Measurements from ENCODE around the gene BAX. TPM values are rescaled to one million over a fixed set of nuclear protein-coding genes. Genes with fewer than 3 reads are reported as not detected.
"Not testable (repeated sequence)": the region's sequence is repeated elsewhere in the genome, so short reads cannot be mapped to it uniquely, and the experiment has no call there.

The BAX gene
- total RNA-seq, 1 experiment from 2014 or later: 177 TPM

GRCh38 chr19:48926909-48927308 lies 27.8 kb upstream of the BAX start:
- in situ Hi-C loops (cut with HindIII; ENCODE audit: low sequenced_read_pairs): no loop called here
- peak; percentile 19 for DNase-seq (ENCODE audit: low spot score)

- in situ Hi-C loops (cut with HindIII; ENCODE audit: low sequenced_read_pairs); DNase-seq (ENCODE audit: low spot score): not testable (repeated sequence)
Observed at GRCh38 chr19:48927692-48928091, 27.0 kb upstream of the BAX start.

GRCh38 chr19:48928164-48929025 lies 26.3 kb upstream of the BAX start:
- in situ Hi-C loops (cut with HindIII; ENCODE audit: low sequenced_read_pairs): no loop called here
- DNase-seq (ENCODE audit: low spot score): no peak

- DNase-seq (ENCODE audit: low spot score): peak; percentile 87
- in situ Hi-C loops (cut with HindIII; ENCODE audit: low sequenced_read_pairs): no loop called here
Observed at GRCh38 chr19:48933382-48933932, 21.2 kb upstream of the BAX start, which contains the start of gene DHDH. DHDH (plus strand) TSS chr19:48933699; CDS start chr19:48933722, 23 bp downstream.

- DNase-seq (ENCODE audit: low spot score): no peak
- in situ Hi-C loops (cut with HindIII; ENCODE audit: low sequenced_read_pairs): no loop called here
Observed at GRCh38 chr19:48934837-48935236, 19.8 kb upstream of the BAX start.

GRCh38 chr19:48935864-48936263 lies 18.8 kb upstream of the BAX start:
- in situ Hi-C loops (cut with HindIII; ENCODE audit: low sequenced_read_pairs): no loop called here
- no peak for DNase-seq (ENCODE audit: low spot score)

- in situ Hi-C loops (cut with HindIII; ENCODE audit: low sequenced_read_pairs): no loop called here
- DNase-seq (ENCODE audit: low spot score): no peak
Observed at GRCh38 chr19:48938256-48938655, 16.4 kb upstream of the BAX start.

GRCh38 chr19:48940902-48941301 lies 13.8 kb upstream of the BAX start:
- DNase-seq (ENCODE audit: low spot score): no peak
- in situ Hi-C loops (cut with HindIII; ENCODE audit: low sequenced_read_pairs): no loop called here

- in situ Hi-C loops (cut with HindIII; ENCODE audit: low sequenced_read_pairs): no loop called here
- DNase-seq (ENCODE audit: low spot score): no peak
Observed at GRCh38 chr19:48943081-48943480, 11.6 kb upstream of the BAX start.

GRCh38 chr19:48945415-48945814 lies 9.3 kb upstream of the BAX start:
- in situ Hi-C loops (cut with HindIII; ENCODE audit: low sequenced_read_pairs): no loop called here
- DNase-seq (ENCODE audit: low spot score): no peak

GRCh38 chr19:48945817-48946216 lies 8.9 kb upstream of the BAX start:
- in situ Hi-C loops (cut with HindIII; ENCODE audit: low sequenced_read_pairs): no loop called here
- no peak for DNase-seq (ENCODE audit: low spot score)

GRCh38 chr19:48946463-48947257 lies 8.0 kb upstream of the BAX start:
- no peak for DNase-seq (ENCODE audit: low spot score)
- in situ Hi-C loops (cut with HindIII; ENCODE audit: low sequenced_read_pairs): no loop called here

- DNase-seq (ENCODE audit: low spot score): no peak
- in situ Hi-C loops (cut with HindIII; ENCODE audit: low sequenced_read_pairs): no loop called here
Observed at GRCh38 chr19:48947258-48947542, 7.5 kb upstream of the BAX start.

- no peak for DNase-seq (ENCODE audit: low spot score)
- in situ Hi-C loops (cut with HindIII; ENCODE audit: low sequenced_read_pairs): no loop called here
Observed at GRCh38 chr19:48950159-48950558, 4.5 kb upstream of the BAX start.

GRCh38 chr19:48950830-48951519 lies 3.7 kb upstream of the BAX start:
- in situ Hi-C loops (cut with HindIII; ENCODE audit: low sequenced_read_pairs): no loop called here
- DNase-seq (ENCODE audit: low spot score): no peak

- DNase-seq (ENCODE audit: low spot score): no peak
- in situ Hi-C loops (cut with HindIII; ENCODE audit: low sequenced_read_pairs): no loop called here
Observed at GRCh38 chr19:48953141-48953540, 1.5 kb upstream of the BAX start.

GRCh38 chr19:48953990-48954594 lies 583 bp upstream of the BAX start:
- in situ Hi-C loops (cut with HindIII; ENCODE audit: low sequenced_read_pairs): no loop called here
- DNase-seq (ENCODE audit: low spot score): no peak

GRCh38 chr19:48955308-48955958 lies 758 bp downstream of the BAX start:
- in situ Hi-C loops (cut with HindIII; ENCODE audit: low sequenced_read_pairs): no loop called here
- no peak for DNase-seq (ENCODE audit: low spot score)

- DNase-seq (ENCODE audit: low spot score): no peak
- in situ Hi-C loops (cut with HindIII; ENCODE audit: low sequenced_read_pairs): no loop called here
Observed at GRCh38 chr19:48958006-48958405, 3.3 kb downstream of the BAX start.

Measured in G401 (cell line).